Fibroblast of skin of right biceps (primary cell): ENCODE results near the gene IL17A.
A peak's percentile ranks its signal among the peaks of the same experiment; 100 is the strongest.

Experiments
- DNase-seq: peaks from one replicate; pipeline ENCODE4 v3.0.0-alpha.2; 2013

IL17A gene

GRCh38 chr6:52186075-52186474, at the start of gene IL17A:
Gene IL17A (plus strand): TSS chr6:52186375. CDS start chr6:52186432, 57 bp downstream.
- DNase-seq = no peak

- DNase-seq = no peak
Measured at GRCh38 chr6:52136934-52137467, 49.2 kb upstream of the IL17A start.

GRCh38 chr6:52138284-52138683, 47.9 kb upstream of the IL17A start:
- DNase-seq = no peak

GRCh38 chr6:52139985-52140680, 46.0 kb upstream of the IL17A start:
- no peak for DNase-seq

- no peak for DNase-seq
Measured at GRCh38 chr6:52141596-52141995, 44.6 kb upstream of the IL17A start.

GRCh38 chr6:52142556-52142955, 43.6 kb upstream of the IL17A start:
- no peak for DNase-seq

GRCh38 chr6:52143551-52143950, 42.6 kb upstream of the IL17A start:
- DNase-seq = no peak

- DNase-seq = no peak
Measured at GRCh38 chr6:52144196-52145076, 41.7 kb upstream of the IL17A start.

GRCh38 chr6:52146851-52147445, 39.2 kb upstream of the IL17A start:
- no peak for DNase-seq

GRCh38 chr6:52149076-52149475, 37.1 kb upstream of the IL17A start:
- no peak for DNase-seq

- no peak for DNase-seq
Measured at GRCh38 chr6:52149949-52150348, 36.2 kb upstream of the IL17A start.

- DNase-seq = no peak
Measured at GRCh38 chr6:52152070-52152423, 34.1 kb upstream of the IL17A start.

- DNase-seq = no peak
Measured at GRCh38 chr6:52152711-52153160, 33.4 kb upstream of the IL17A start.

- no peak for DNase-seq
Measured at GRCh38 chr6:52154381-52154780, 31.8 kb upstream of the IL17A start.

- no peak for DNase-seq
Measured at GRCh38 chr6:52155791-52156576, 30.2 kb upstream of the IL17A start.

- peak; percentile 56 for DNase-seq
Measured at GRCh38 chr6:52157301-52157941, 28.8 kb upstream of the IL17A start.

GRCh38 chr6:52160472-52161104, 25.6 kb upstream of the IL17A start:
- DNase-seq = no peak

GRCh38 chr6:52161689-52162438, 24.3 kb upstream of the IL17A start:
- DNase-seq = no peak

GRCh38 chr6:52162940-52163908, 23.0 kb upstream of the IL17A start:
- peak; percentile 10 for DNase-seq
